Measurements from ENCODE around the gene RABGAP1L.
"Not testable (repeated sequence)": the region's sequence is repeated elsewhere in the genome, so short reads cannot be mapped to it uniquely, and the experiment has no call there.

Gene RABGAP1L

GRCh38 chr1:174159252-174160108, at the start of gene RABGAP1L:
TSS of gene RABGAP1L (plus strand) at chr1:174159520.
- peak; percentile 98 for DNase-seq

- DNase-seq: no peak
These were observed 49.3 kb upstream of the RABGAP1L start for GRCh38 chr1:174110053-174110452.

- DNase-seq: no peak
These were observed 46.7 kb upstream of the RABGAP1L start for GRCh38 chr1:174112489-174113162.

GRCh38 chr1:174114106-174114505, 45.2 kb upstream of the RABGAP1L start:
- DNase-seq: no peak

GRCh38 chr1:174114788-174115448, 44.4 kb upstream of the RABGAP1L start:
- DNase-seq: peak; percentile 78

GRCh38 chr1:174116042-174116441, 43.3 kb upstream of the RABGAP1L start:
- DNase-seq: no peak

- DNase-seq: no peak
These were observed 40.6 kb upstream of the RABGAP1L start for GRCh38 chr1:174118751-174119150.

- not testable (repeated sequence) for DNase-seq
These were observed 37.0 kb upstream of the RABGAP1L start for GRCh38 chr1:174122318-174122717.

GRCh38 chr1:174123843-174124242, 35.5 kb upstream of the RABGAP1L start:
- DNase-seq: no peak

- not testable (repeated sequence) for DNase-seq
These were observed 32.1 kb upstream of the RABGAP1L start for GRCh38 chr1:174127176-174127575.

GRCh38 chr1:174131032-174131638, 28.2 kb upstream of the RABGAP1L start:
- DNase-seq: no peak

- no peak for DNase-seq
These were observed 25.2 kb upstream of the RABGAP1L start for GRCh38 chr1:174134003-174134659.

- DNase-seq: no peak
These were observed 24.1 kb upstream of the RABGAP1L start for GRCh38 chr1:174135211-174135610.

GRCh38 chr1:174136714-174137113, 22.6 kb upstream of the RABGAP1L start:
- DNase-seq: no peak

GRCh38 chr1:174142836-174143235, 16.5 kb upstream of the RABGAP1L start:
- no peak for DNase-seq

- not testable (repeated sequence) for DNase-seq
These were observed 15.5 kb upstream of the RABGAP1L start for GRCh38 chr1:174143727-174144396.

- DNase-seq: not testable (repeated sequence)
These were observed 14.9 kb upstream of the RABGAP1L start for GRCh38 chr1:174144397-174144783.

- DNase-seq: no peak
These were observed 10.1 kb upstream of the RABGAP1L start for GRCh38 chr1:174149216-174149615.

- no peak for DNase-seq
These were observed 8.8 kb upstream of the RABGAP1L start for GRCh38 chr1:174150499-174150898.

GRCh38 chr1:174152427-174152826, 6.9 kb upstream of the RABGAP1L start:
- DNase-seq: no peak

GRCh38 chr1:174153085-174153824, 6.1 kb upstream of the RABGAP1L start:
- no peak for DNase-seq

- no peak for DNase-seq
These were observed 5.6 kb upstream of the RABGAP1L start for GRCh38 chr1:174153825-174154107.
